Stomach (tissue), 9 donors: ENCODE results near the gene HUNK. TPM values are rescaled to one million over a fixed set of nuclear protein-coding genes. Genes with fewer than 3 reads are reported as not detected.
A peak's percentile ranks its signal among the peaks of the same experiment; 100 is the strongest.

ENCODE experiments used
- DNase-seq, 2 donors: peaks; one replicate each; pipeline versions ENCODE4 v3.0.0 to v3.0.0-alpha.2; 2013 to 2019
- H3K27ac ChIP-seq, 5 donors: fragments of 200-600 bp in 4 of 5; sonication (generic) in 4 of 5; one replicate each; pipeline ENCODE4 v1.5.1; 2013 to 2019; ENCODE audit warnings: mild to moderate bottlenecking in 1 of 5, moderate library complexity in 1 of 5
- H3K27me3 ChIP-seq, 3 donors: fragments of 200-600 bp; sonication (generic); one replicate each; pipeline ENCODE4 v1.5.1; 2017 to 2019; ENCODE audit warnings: mixed run types in 1 of 3
- H3K36me3 ChIP-seq, 4 donors: fragments of 200-600 bp; sonication (generic); 1 replicate in 3 of 4; 2 replicates in 1 of 4; pipeline ENCODE4 v1.5.1; 2016 to 2019
- H3K4me1 ChIP-seq, 4 donors: fragments of 200-600 bp; sonication (generic); one replicate each; pipeline ENCODE4 v1.5.1; 2016 to 2019
- H3K4me3 ChIP-seq, 4 donors: fragments of 200-600 bp; sonication (generic) in 3 of 4; one replicate each; pipeline ENCODE4 v1.5.1; 2016 to 2019; ENCODE audit warnings: mild to moderate bottlenecking in 1 of 4
- H3K9me3 ChIP-seq, 4 donors: fragments of 200-600 bp; sonication (generic); one replicate each; pipeline ENCODE4 v1.5.1; 2016 to 2019
- EP300 ChIP-seq: sonication (generic); formaldehyde crosslinking; IDR thresholded peaks from one replicate; pipeline ENCODE4 v1.6.1; 2017; ENCODE audit warnings: antibody characterized with exemption
- POLR2A ChIP-seq, 4 donors: fragments of 450-650 bp; IDR thresholded peaks; one replicate each; pipeline ENCODE4 v1.6.1; 2016; ENCODE audit warnings: antibody characterized with exemption in 4 of 4, control low read depth in 2 of 4, mild to moderate bottlenecking in 1 of 4, moderate library complexity in 1 of 4
- POLR2AphosphoS5 ChIP-seq, 3 donors: sonication (generic); formaldehyde crosslinking; IDR thresholded peaks; one replicate each; pipeline ENCODE4 v1.6.1; 2016; ENCODE audit warnings: antibody characterized with exemption in 3 of 3
- WGBS, 5 donors: extraction: QIAGEN DNeasy Blood & Tissue Kit in 3 of 5; methylation state at CpG; one replicate each; pipeline versions ENCODE4 v1.1.5 to v1.1.7; 2013 to 2018; 5-methylcytosine and 5-hydroxymethylcytosine counted together
- intact Hi-C: fragments of 100-400 bp; cut with DNase I; formaldehyde crosslinking; loops from one replicate; pipeline ENCODE4 v1.15.1; 2023; ENCODE audit warnings: low total_unique reads
- polyA plus RNA-seq, 3 donors: library from polyadenylated mRNA; stranded (reverse); fragments of 200-250 nt; gene quantifications; one replicate each; pipeline ENCODE4 v1.2.3, GENCODE V29; 2013
- total RNA-seq, 5 donors: library from RNA; depleted of rRNA; stranded (reverse); fragments of >200 nt; gene quantifications; one replicate each; pipeline versions ENCODE4 v1.1.0 to v1.2.3, GENCODE V29; 2014 to 2016
- TF ChIP-seq, protein P1 (sequence below), 7 experiments: fragments of 450-650 bp in 4 of 7; fragments of 200-600 bp in 3 of 7; sonication (generic) in 3 of 7; IDR thresholded peaks; one replicate each; pipeline ENCODE4 v1.5.1; 2016 to 2019; ENCODE audit warnings: antibody characterized with exemption in 7 of 7, control low read depth in 2 of 7, mild to moderate bottlenecking in 1 of 7
- donor health status: healthy with polysubstance abuse.
- donor health status: Bipolar disorder and iron deficiency.
- donor health status: healthy.

HUNK gene
- total and polyA plus RNA-seq, 8 donors = 0.13 to 4.1 (median 1.3) TPM; not detected in 2

DNA sequence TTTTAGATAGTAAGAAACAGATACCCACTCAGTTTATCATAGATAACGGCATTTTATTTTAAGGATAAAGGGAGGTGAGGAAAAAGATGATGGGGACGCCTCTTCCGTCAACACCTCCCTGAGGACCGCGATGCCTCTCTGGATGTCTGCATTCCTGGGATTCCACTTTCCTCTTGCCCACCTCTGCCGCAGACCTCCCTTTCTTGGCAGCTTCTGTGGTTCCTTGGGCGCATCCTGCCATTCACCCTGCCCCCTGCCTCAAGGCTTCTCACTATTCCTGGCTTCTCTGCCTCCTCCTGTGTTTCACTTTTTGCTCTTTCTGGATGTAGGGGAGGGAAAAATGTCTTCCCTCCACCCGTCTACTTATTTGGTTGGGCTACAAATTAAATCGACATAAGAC lies 19.9 kb downstream of the HUNK start:
- H3K27ac ChIP-seq = no peak overlapping the region
- WGBS, 5 donors = 79 to 91% (median 88%) methylated on average over 9 of the region's 9 CpGs
- TF ChIP-seq POLR2A (IDR thresholded peaks at IDR 0.05) (no peak), EP300 (no peak), POLR2AphosphoS5 (IDR thresholded peaks at IDR 0.05) (no peak)
- TF ChIP-seq, protein P1, sequence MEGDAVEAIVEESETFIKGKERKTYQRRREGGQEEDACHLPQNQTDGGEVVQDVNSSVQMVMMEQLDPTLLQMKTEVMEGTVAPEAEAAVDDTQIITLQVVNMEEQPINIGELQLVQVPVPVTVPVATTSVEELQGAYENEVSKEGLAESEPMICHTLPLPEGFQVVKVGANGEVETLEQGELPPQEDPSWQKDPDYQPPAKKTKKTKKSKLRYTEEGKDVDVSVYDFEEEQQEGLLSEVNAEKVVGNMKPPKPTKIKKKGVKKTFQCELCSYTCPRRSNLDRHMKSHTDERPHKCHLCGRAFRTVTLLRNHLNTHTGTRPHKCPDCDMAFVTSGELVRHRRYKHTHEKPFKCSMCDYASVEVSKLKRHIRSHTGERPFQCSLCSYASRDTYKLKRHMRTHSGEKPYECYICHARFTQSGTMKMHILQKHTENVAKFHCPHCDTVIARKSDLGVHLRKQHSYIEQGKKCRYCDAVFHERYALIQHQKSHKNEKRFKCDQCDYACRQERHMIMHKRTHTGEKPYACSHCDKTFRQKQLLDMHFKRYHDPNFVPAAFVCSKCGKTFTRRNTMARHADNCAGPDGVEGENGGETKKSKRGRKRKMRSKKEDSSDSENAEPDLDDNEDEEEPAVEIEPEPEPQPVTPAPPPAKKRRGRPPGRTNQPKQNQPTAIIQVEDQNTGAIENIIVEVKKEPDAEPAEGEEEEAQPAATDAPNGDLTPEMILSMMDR (IDR thresholded peaks at IDR 0.05) = no peak
- no peak for DNase-seq
- peaks cover 0 to 10% (median 0%) of the 10 kb centered on the region in 4 donors for H3K4me1 ChIP-seq
- no peaks in the 10 kb centered on the region for H3K9me3 ChIP-seq
- H3K36me3 ChIP-seq = no peaks in the 10 kb centered on the region
- H3K27me3 ChIP-seq = peaks cover 0 to 4% (median 0%) of the 10 kb centered on the region in 3 donors
- intact Hi-C loops = no loop called here
- H3K4me3 ChIP-seq = no peak overlapping the region

DNA sequence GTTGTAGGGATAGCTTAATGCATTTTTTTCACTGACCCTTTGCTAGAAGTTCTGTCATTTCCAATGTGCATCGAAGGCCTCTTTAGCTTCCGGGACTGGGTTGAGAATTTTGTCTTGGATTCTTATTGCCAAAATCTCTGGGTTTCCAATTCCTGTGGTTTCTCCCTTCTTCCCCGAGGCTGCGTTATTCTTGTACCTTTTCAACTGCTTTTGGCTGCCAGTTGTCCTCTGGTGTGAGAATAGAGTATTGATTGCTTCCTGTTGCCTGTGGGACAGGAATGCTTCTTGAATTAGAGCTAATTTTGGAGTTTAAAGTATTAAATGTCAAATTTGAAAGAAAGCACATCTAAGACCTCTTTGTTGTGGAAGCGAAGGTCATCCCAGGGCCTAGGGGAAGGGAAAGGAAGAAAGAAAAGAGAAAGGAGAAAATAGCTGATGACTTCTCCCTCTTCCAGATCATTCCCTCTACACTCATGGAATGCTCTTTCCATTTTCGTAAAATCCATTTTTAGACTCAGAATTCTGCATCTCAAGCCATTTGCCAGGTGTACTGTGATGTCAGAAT lies 21.1 kb downstream of the HUNK start:
- DNase-seq = no peak
- Histone ChIP-seq H3K9me3 (no peaks in the 10 kb centered on the region), H3K27ac (no peak overlapping the region), H3K27me3 (peaks cover 0 to 4% (median 0%) of the 10 kb centered on the region in 3 donors), H3K4me3 (no peak overlapping the region), H3K4me1 (peaks cover 0 to 7% (median 2%) of the 10 kb centered on the region in 4 donors), H3K36me3 (no peaks in the 10 kb centered on the region)
- intact Hi-C loops = no loop called here
- TF ChIP-seq, protein P1 (IDR thresholded peaks at IDR 0.05) = no peak
- TF ChIP-seq POLR2AphosphoS5 (IDR thresholded peaks at IDR 0.05) (no peak), POLR2A (IDR thresholded peaks at IDR 0.05) (no peak), EP300 (no peak)
- WGBS, 5 donors = 74 to 87% (median 77%) methylated on average over 6 of the region's 6 CpGs

DNA sequence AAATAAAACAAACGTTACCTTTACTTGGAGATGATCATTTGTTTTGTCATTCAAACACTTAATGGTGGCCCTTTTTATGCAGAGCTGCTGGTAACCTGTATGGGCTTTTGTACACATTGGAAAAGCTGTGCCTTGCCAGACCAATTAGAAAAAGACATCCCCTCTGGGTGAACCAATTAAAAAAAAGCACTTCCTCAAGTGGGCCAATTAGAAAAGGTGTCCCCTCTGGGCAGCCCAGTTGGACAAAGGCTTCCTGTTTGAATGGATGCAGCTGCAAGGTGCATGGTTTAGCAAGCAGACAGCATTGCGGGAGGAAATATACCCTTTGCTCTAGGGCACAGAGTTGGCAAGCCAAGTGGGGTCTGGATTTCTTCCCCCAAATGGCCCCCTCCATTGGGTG lies 21.6 kb downstream of the HUNK start:
- Histone ChIP-seq H3K4me3 (no peak overlapping the region), H3K36me3 (no peaks in the 10 kb centered on the region), H3K27me3 (peaks cover 0 to 4% (median 0%) of the 10 kb centered on the region in 3 donors), H3K9me3 (no peaks in the 10 kb centered on the region), H3K27ac (no peak overlapping the region), H3K4me1 (peaks cover 0 to 8% (median under 1%) of the 10 kb centered on the region in 4 donors)
- peak in 1 of 2 donors; percentile 26 for DNase-seq
- intact Hi-C loops = no loop called here
- TF ChIP-seq POLR2A (IDR thresholded peaks at IDR 0.05) (no peak), POLR2AphosphoS5 (IDR thresholded peaks at IDR 0.05) (no peak), EP300 (no peak)
- TF ChIP-seq, protein P1 (IDR thresholded peaks at IDR 0.05) = no peak
- 74 to 89% (median 83%) methylated on average over 2 of the region's 2 CpGs for WGBS, 5 donors

DNA sequence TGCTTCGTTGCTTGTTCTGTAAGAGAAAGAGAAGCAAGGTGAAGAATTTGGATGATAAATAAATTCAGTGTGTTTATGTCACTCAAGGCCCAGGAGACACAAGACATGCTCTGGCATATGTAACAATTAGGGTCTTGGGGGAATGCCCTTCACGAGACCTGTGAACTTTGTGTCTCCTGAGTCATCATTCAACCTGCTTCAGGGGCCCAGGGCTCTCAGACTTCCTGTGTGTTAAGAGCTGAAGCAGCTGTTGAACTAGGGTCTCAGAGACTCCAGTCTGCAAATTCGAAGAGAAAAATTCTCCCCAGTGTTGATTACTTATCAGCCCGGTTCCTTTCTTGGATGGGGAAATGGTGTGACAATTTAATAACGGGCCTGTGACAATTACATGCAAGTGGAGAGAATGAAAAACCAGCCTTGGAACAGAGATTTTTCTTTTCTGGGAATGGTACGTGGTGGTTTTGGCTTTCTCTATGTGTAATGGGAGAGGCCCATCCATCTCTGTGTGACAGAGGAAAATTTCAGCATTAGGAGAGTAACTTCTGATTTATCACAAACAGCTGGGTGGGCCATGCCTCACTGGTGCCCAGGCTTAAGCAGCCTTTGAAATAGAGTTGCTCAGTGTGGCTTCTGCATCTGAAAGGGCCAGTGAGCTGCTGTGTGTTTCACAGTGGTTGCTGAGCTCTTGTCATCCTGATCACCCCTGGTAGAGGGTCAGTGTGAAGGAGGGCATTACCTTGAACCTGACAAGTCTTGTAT lies 22.4 kb downstream of the HUNK start:
- no peaks in the 10 kb centered on the region for H3K9me3 ChIP-seq
- peak in 1 of 2 donors; percentile 40 for DNase-seq
- H3K4me1 ChIP-seq = peaks cover 0 to 15% (median 4%) of the 10 kb centered on the region in 4 donors
- WGBS, 5 donors = 71 to 82% (median 72%) methylated on average over 6 of the region's 6 CpGs
- TF ChIP-seq EP300 = no peak
- TF ChIP-seq POLR2AphosphoS5 (IDR thresholded peaks at IDR 0.05) = no peak
- TF ChIP-seq POLR2A (IDR thresholded peaks at IDR 0.05) = no peak
- TF ChIP-seq, protein P1 (IDR thresholded peaks at IDR 0.05) = no peak
- no peaks in the 10 kb centered on the region for H3K36me3 ChIP-seq
- intact Hi-C loops = no loop called here
- peaks cover 0 to 4% (median 0%) of the 10 kb centered on the region in 3 donors for H3K27me3 ChIP-seq
- no peak overlapping the region for H3K4me3 ChIP-seq
- no peak overlapping the region for H3K27ac ChIP-seq
